ENCODE measurements around the gene ANO2. TPM values are rescaled to one million over a fixed set of nuclear protein-coding genes. Genes with fewer than 3 reads are reported as not detected.

The ANO2 gene
- total and polyA plus RNA-seq, 2 donors (not counting 3 experiments of a cell fraction or from before 2014, with no cell fraction given): 15.4 to 65.0 TPM

GRCh38 chr12:5581616-5582015, 363.4 kb downstream of the ANO2 start:
- TF ChIP-seq FOS (IDR thresholded peaks at IDR 0.05; ENCODE audit: borderline replicate concordance, insufficient read depth, low read length) (no peak), GATA2 (IDR thresholded peaks at IDR 0.05; ENCODE audit: insufficient read depth, insufficient read length, low read depth, low read length) (no peak), POLR2AphosphoS5 (IDR thresholded peaks at IDR 0.05; ENCODE audit: insufficient read depth, low read depth, low read length) (no peak), MYC (IDR thresholded peaks at IDR 0.05; ENCODE audit: low read depth, low read length) (no peak), POLR2A (IDR thresholded peaks at IDR 0.05; ENCODE audit: low read depth, low read length) (no peak), MAX (IDR thresholded peaks at IDR 0.05; ENCODE audit: insufficient read depth, insufficient read length) (no peak), EZH2 (IDR thresholded peaks at IDR 0.05; ENCODE audit: borderline replicate concordance, low read depth, low read length, severe bottlenecking) (no peak), JUN (IDR thresholded peaks at IDR 0.05; ENCODE audit: borderline replicate concordance, insufficient read depth, insufficient read length, low read depth) (no peak)
- TF ChIP-seq, protein P1, sequence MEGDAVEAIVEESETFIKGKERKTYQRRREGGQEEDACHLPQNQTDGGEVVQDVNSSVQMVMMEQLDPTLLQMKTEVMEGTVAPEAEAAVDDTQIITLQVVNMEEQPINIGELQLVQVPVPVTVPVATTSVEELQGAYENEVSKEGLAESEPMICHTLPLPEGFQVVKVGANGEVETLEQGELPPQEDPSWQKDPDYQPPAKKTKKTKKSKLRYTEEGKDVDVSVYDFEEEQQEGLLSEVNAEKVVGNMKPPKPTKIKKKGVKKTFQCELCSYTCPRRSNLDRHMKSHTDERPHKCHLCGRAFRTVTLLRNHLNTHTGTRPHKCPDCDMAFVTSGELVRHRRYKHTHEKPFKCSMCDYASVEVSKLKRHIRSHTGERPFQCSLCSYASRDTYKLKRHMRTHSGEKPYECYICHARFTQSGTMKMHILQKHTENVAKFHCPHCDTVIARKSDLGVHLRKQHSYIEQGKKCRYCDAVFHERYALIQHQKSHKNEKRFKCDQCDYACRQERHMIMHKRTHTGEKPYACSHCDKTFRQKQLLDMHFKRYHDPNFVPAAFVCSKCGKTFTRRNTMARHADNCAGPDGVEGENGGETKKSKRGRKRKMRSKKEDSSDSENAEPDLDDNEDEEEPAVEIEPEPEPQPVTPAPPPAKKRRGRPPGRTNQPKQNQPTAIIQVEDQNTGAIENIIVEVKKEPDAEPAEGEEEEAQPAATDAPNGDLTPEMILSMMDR (IDR thresholded peaks at IDR 0.05; ENCODE audit: extremely low read depth in 1 of 2, insufficient read depth in 1 of 2, low read depth in 1 of 2, low read length in 2 of 2): no peak
- H3K27ac ChIP-seq (ENCODE audit: insufficient read depth, low read depth, low read length): no peak overlapping the region
- H3K4me3 ChIP-seq (replicated peaks in 1 of 3; ENCODE audit: insufficient read depth in 1 of 3, low read depth in 1 of 3, low read length in 3 of 3): no peak overlapping the region
- H3K79me2 ChIP-seq (ENCODE audit: control insufficient read depth, insufficient read depth, low read length): no peaks in the 10 kb centered on the region
- no peaks in the 10 kb centered on the region for H3K9me1 ChIP-seq (replicated peaks; ENCODE audit: control insufficient read depth, extremely low read depth, insufficient read depth, low read length)
- ChIA-PET CTCF (interaction anchor here (1.4 kb wide), 1 partner anchor 10 kb away, joined by 3 read pairs; no protein-coding TSS in a partner anchor), POLR2A (no interaction called here)
- intact Hi-C loops (cut with micrococcal nuclease) (no loop called here), dilution Hi-C loops (cut with MboI; ENCODE audit: extremely low pct_ligation_motif_present, low sequenced_read_pairs) (no loop called here)
- H3K4me1 ChIP-seq (ENCODE audit: control insufficient read depth, extremely low read depth, insufficient read depth, low read length): peaks cover 65% of the 10 kb centered on the region
- FAIRE-seq: no peak
- H3K36me3 ChIP-seq (ENCODE audit: control insufficient read depth in 2 of 2, extremely low read depth in 1 of 2, insufficient read depth in 2 of 2, low read length in 2 of 2): peaks cover 2 to 4% of the 10 kb centered on the region in 2 experiments
- H4K20me1 ChIP-seq (replicated peaks; ENCODE audit: control insufficient read depth, extremely low read depth, insufficient read depth, low read length): no peaks in the 10 kb centered on the region
- no peaks in the 10 kb centered on the region for H3K9me3 ChIP-seq (replicated peaks; ENCODE audit: control insufficient read depth, insufficient read depth, low read length)
- no peaks in the 10 kb centered on the region for H3K27me3 ChIP-seq (ENCODE audit: control insufficient read depth in 2 of 2, insufficient read depth in 2 of 2, low read length in 2 of 2)
- no TSS peak for BruUV-seq (replicated peaks)
- no peak overlapping the region for H3K4me2 ChIP-seq (ENCODE audit: insufficient read depth, low read length)
- H2AFZ ChIP-seq (ENCODE audit: low read depth, low read length): no peak overlapping the region
- no peak overlapping the region for H3K9ac ChIP-seq (replicated peaks; ENCODE audit: extremely low read depth, insufficient read depth, low read length)
- DNase-seq (ENCODE audit: low read depth, low spot score): no peak
